GM21825 (cell line): Measurements from ENCODE around the gene EIF3F.

Source experiments
- ATAC-seq: cut with Tn5 transposase; IDR thresholded peaks from one replicate; pipeline ENCODE4 v1.9.1; 2021; ENCODE audit warnings: mild to moderate bottlenecking, moderate library complexity; ENCODE audit not compliant: unreplicated experiment

The EIF3F gene

GRCh38 chr11:8036002-8036802, 49.1 kb downstream of the EIF3F start:
- no peak for ATAC-seq

- no peak for ATAC-seq
Measured at GRCh38 chr11:8036986-8037385, 49.8 kb downstream of the EIF3F start.

- ATAC-seq: no peak
Measured at GRCh38 chr11:8038393-8038792, 51.3 kb downstream of the EIF3F start.

GRCh38 chr11:8038811-8039529, 51.8 kb downstream of the EIF3F start:
- ATAC-seq: no peak

- no peak for ATAC-seq
Measured at GRCh38 chr11:8039530-8040260, 52.6 kb downstream of the EIF3F start.

GRCh38 chr11:8040261-8040920, 53.3 kb downstream of the EIF3F start:
- ATAC-seq: no peak

GRCh38 chr11:8040921-8041285, 53.8 kb downstream of the EIF3F start:
- no peak for ATAC-seq

- ATAC-seq: no peak
Measured at GRCh38 chr11:8041576-8041975, 54.4 kb downstream of the EIF3F start.

GRCh38 chr11:8043756-8044155, 56.6 kb downstream of the EIF3F start:
- no peak for ATAC-seq

- no peak for ATAC-seq
Measured at GRCh38 chr11:8045839-8046238, 58.7 kb downstream of the EIF3F start.

- no peak for ATAC-seq
Measured at GRCh38 chr11:8047382-8047781, 60.2 kb downstream of the EIF3F start.

GRCh38 chr11:8049084-8049483, 61.9 kb downstream of the EIF3F start:
- ATAC-seq: no peak
